Mammary epithelial cell (primary cell): ENCODE measurements around the gene KCTD1.

Source experiments
- CTCF ChIP-seq, 2 donors: IDR thresholded peaks in 1 of 2; conservative IDR thresholded peaks in 1 of 2; 2 replicates each; pipeline ENCODE4 v1.5.1; 2011 to 2012; ENCODE audit warnings: inconsistent platforms in 2 of 2, low read length in 2 of 2, mild to moderate bottlenecking in 2 of 2, control low read depth in 1 of 2, low read depth in 1 of 2; ENCODE audit not compliant: insufficient read depth in 1 of 2; ENCODE audit errors: extremely low read depth in 1 of 2
- EZH2 ChIP-seq: IDR thresholded peaks from 2 replicates; pipeline ENCODE4 v1.6.1; 2012; ENCODE audit warnings: low read length, inconsistent platforms, borderline replicate concordance

DNA sequence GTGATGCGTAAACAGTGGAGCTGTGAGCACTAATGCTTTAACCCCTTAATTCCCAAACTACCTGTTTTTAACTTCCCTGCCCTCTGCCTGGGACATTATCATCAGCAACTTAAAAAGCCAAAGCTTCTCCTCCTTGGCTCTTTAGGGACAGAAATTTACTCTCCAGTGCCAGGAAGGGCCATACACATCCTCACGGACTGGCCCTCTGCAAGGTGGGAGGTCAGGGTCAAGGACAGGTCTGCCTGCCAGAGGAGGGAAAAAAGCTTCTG is 21.5 kb downstream of the KCTD1 start:
- no peak for TF ChIP-seq CTCF (conservative IDR thresholded peaks at IDR 0.05 in 1 of 2, IDR thresholded peaks at IDR 0.05 in 1 of 2; ENCODE audit: extremely low read depth in 1 of 2, insufficient read depth in 1 of 2, low read depth in 1 of 2, low read length in 2 of 2)
- no peak for TF ChIP-seq EZH2
